Measurements from ENCODE around the gene SLC35G6. TPM values are rescaled to one million over a fixed set of nuclear protein-coding genes. Genes with fewer than 3 reads are reported as not detected.

Gene SLC35G6
- total and polyA plus RNA-seq, 3 donors from 2014 or later = 1.8 to 3.9 (median 3.9) TPM

- Histone ChIP-seq H3K36me3 (ENCODE audit: low read depth, missing control alignments) (no peaks in the 10 kb centered on the region), H3K27ac (no peak overlapping the region), H3K4me3 (no peak overlapping the region), H3K27me3 (no peaks in the 10 kb centered on the region), H3K4me1 (no peaks in the 10 kb centered on the region), H3K9me3 (no peaks in the 10 kb centered on the region)
- 61 to 64% methylated on average over 6 to 10 of the region's 10 CpGs for WGBS, 2 donors
- intact Hi-C loops (cut with DNase I; ENCODE audit: low total_unique reads) = loop anchor here (5.0 kb wide), 1 partner anchor 46 kb away; the partner anchor contains the start of gene TNFSF13
- no peak for TF ChIP-seq CTCF (IDR thresholded peaks at IDR 0.05)
- DNase-seq = no peak
Observed at GRCh38 chr17:7511108-7511507, 29.9 kb downstream of the SLC35G6 start.

GRCh38 chr17:7512105-7512504, 30.9 kb downstream of the SLC35G6 start:
- no peaks in the 10 kb centered on the region for H3K36me3 ChIP-seq (ENCODE audit: low read depth, missing control alignments)
- intact Hi-C loops (cut with DNase I; ENCODE audit: low total_unique reads) = loop anchor here (5.0 kb wide), 1 partner anchor 45 kb away; the partner anchor contains the start of gene TNFSF13
- TF ChIP-seq CTCF (IDR thresholded peaks at IDR 0.05) (no peak), POLR2A (IDR thresholded peaks at IDR 0.05) (no peak)
- DNase-seq = no peak
- H3K4me3 ChIP-seq = no peak overlapping the region
- no peak overlapping the region for H3K27ac ChIP-seq
- H3K27me3 ChIP-seq = no peaks in the 10 kb centered on the region
- no peaks in the 10 kb centered on the region for H3K4me1 ChIP-seq
- WGBS, 2 donors = 80 to 89% methylated on average over 12 to 15 of the region's 15 CpGs
- no peaks in the 10 kb centered on the region for H3K9me3 ChIP-seq

GRCh38 chr17:7512824-7513540, 31.7 kb downstream of the SLC35G6 start:
- no peaks in the 10 kb centered on the region for H3K27me3 ChIP-seq
- no peaks in the 10 kb centered on the region for H3K4me1 ChIP-seq
- intact Hi-C loops (cut with DNase I; ENCODE audit: low total_unique reads) = loop anchor here (5.0 kb wide), 1 partner anchor 44 kb away; the partner anchor contains the start of gene TNFSF13
- TF ChIP-seq CTCF (IDR thresholded peaks at IDR 0.05) = no peak
- no peak for TF ChIP-seq POLR2A (IDR thresholded peaks at IDR 0.05)
- H3K27ac ChIP-seq = no peak overlapping the region
- no peak overlapping the region for H3K4me3 ChIP-seq
- no peaks in the 10 kb centered on the region for H3K9me3 ChIP-seq
- no peak for DNase-seq
- 88 to 90% methylated on average over 19 to 20 of the region's 20 CpGs for WGBS, 2 donors
- no peaks in the 10 kb centered on the region for H3K36me3 ChIP-seq (ENCODE audit: low read depth, missing control alignments)

GRCh38 chr17:7513850-7514419, 32.7 kb downstream of the SLC35G6 start:
- no peak overlapping the region for H3K27ac ChIP-seq
- H3K27me3 ChIP-seq = no peaks in the 10 kb centered on the region
- intact Hi-C loops (cut with DNase I; ENCODE audit: low total_unique reads) = loop anchor here (5.0 kb wide), 1 partner anchor 43 kb away; the partner anchor contains the start of gene TNFSF13
- H3K9me3 ChIP-seq = no peaks in the 10 kb centered on the region
- no peak overlapping the region for H3K4me3 ChIP-seq
- DNase-seq = peak; percentile 38
- H3K4me1 ChIP-seq = no peaks in the 10 kb centered on the region
- H3K36me3 ChIP-seq (ENCODE audit: low read depth, missing control alignments) = no peaks in the 10 kb centered on the region
- TF ChIP-seq POLR2A (IDR thresholded peaks at IDR 0.05) (no peak), CTCF (IDR thresholded peaks at IDR 0.05) (no peak)
- WGBS, 2 donors = 52 to 69% methylated on average over 17 of the region's 17 CpGs

Data from testis (tissue), 3 donors.